Forelimb muscle (tissue), 1 donor: ENCODE results near the gene PRMT9. TPM values are rescaled to one million over a fixed set of nuclear protein-coding genes. Genes with fewer than 3 reads are reported as not detected.

ENCODE experiments used
- DNase-seq: peaks from one replicate; pipeline ENCODE4 v3.0.0-alpha.2; 2013; ENCODE audit warnings: low read depth
- polyA plus RNA-seq: library from polyadenylated mRNA; unstranded; fragments of 120-200 nt; gene quantifications from one replicate; pipeline ENCODE4 v1.2.1, GENCODE V29; 2013; ENCODE audit not compliant: insufficient read length

The PRMT9 gene
- polyA plus RNA-seq = 10.5 TPM

GRCh38 chr4:147683717-147684700 lies at the start of gene PRMT9:
TSS of gene PRMT9 (minus strand) at chr4:147684163. CDS start at chr4:147683987, 176 bp downstream.
- DNase-seq = peak; percentile 74

GRCh38 chr4:147732518-147733235 lies 48.7 kb upstream of the PRMT9 start:
- no peak for DNase-seq

GRCh38 chr4:147731580-147732517 lies 47.9 kb upstream of the PRMT9 start, which contains the start of gene ARHGAP10:
TSS of gene ARHGAP10 (plus strand) at chr4:147732088. CDS start at chr4:147732302, 214 bp downstream.
- DNase-seq = no peak

GRCh38 chr4:147730333-147730732 lies 46.4 kb upstream of the PRMT9 start:
- DNase-seq = no peak

GRCh38 chr4:147727476-147728028 lies 43.6 kb upstream of the PRMT9 start:
- no peak for DNase-seq

GRCh38 chr4:147725673-147726072 lies 41.7 kb upstream of the PRMT9 start:
- DNase-seq = no peak

- no peak for DNase-seq
Observed at GRCh38 chr4:147724468-147725201, 40.7 kb upstream of the PRMT9 start.

GRCh38 chr4:147723326-147723725 lies 39.4 kb upstream of the PRMT9 start:
- no peak for DNase-seq

- no peak for DNase-seq
Observed at GRCh38 chr4:147717878-147718277, 33.9 kb upstream of the PRMT9 start.

GRCh38 chr4:147714575-147715401 lies 30.8 kb upstream of the PRMT9 start:
- no peak for DNase-seq

GRCh38 chr4:147709999-147710398 lies 26.0 kb upstream of the PRMT9 start:
- DNase-seq = no peak

GRCh38 chr4:147707892-147708672 lies 24.1 kb upstream of the PRMT9 start:
- DNase-seq = no peak

- no peak for DNase-seq
Observed at GRCh38 chr4:147704846-147705245, 20.9 kb upstream of the PRMT9 start.

- no peak for DNase-seq
Observed at GRCh38 chr4:147696866-147697265, 12.9 kb upstream of the PRMT9 start.

GRCh38 chr4:147693218-147693617 lies 9.3 kb upstream of the PRMT9 start:
- no peak for DNase-seq

GRCh38 chr4:147691820-147692219 lies 7.9 kb upstream of the PRMT9 start:
- no peak for DNase-seq

- DNase-seq = no peak
Observed at GRCh38 chr4:147689067-147689466, 5.1 kb upstream of the PRMT9 start.

- no peak for DNase-seq
Observed at GRCh38 chr4:147683188-147683591, 773 bp downstream of the PRMT9 start.

- no peak for DNase-seq
Observed at GRCh38 chr4:147682755-147683154, 1.2 kb downstream of the PRMT9 start.
